Raji (cell line): Measurements from ENCODE around the gene MSL1.

Experiments used
- POLR2A ChIP-seq: IDR thresholded peaks from 2 replicates; pipeline ENCODE4 v1.6.1; 2011; ENCODE audit warnings: low read depth, low read length, control low read depth; ENCODE audit not compliant: insufficient read depth

The MSL1 gene

DNA sequence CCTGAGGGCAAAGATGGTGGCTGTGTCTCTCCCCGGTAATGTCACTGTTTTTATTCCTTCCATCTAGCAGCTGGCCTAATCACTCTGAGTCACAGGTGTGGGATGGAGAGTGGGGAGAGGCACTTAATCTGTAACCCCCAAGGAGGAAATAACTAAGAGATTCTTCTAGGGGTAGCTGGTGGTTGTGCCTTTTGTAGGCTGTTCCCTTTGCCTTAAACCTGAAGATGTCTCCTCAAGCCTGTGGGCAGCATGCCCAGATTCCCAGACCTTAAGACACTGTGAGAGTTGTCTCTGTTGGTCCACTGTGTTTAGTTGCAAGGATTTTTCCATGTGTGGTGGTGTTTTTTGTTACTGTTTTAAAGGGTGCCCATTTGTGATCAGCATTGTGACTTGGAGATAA is 50.0 kb downstream of the MSL1 start:
- no peak for TF ChIP-seq POLR2A

- TF ChIP-seq POLR2A = no peak
These were observed 51.5 kb downstream of the MSL1 start for GRCh38 chr17:40173091-40173777.

- TF ChIP-seq POLR2A = no peak
These were observed 52.0 kb downstream of the MSL1 start for GRCh38 chr17:40173778-40174135.

DNA sequence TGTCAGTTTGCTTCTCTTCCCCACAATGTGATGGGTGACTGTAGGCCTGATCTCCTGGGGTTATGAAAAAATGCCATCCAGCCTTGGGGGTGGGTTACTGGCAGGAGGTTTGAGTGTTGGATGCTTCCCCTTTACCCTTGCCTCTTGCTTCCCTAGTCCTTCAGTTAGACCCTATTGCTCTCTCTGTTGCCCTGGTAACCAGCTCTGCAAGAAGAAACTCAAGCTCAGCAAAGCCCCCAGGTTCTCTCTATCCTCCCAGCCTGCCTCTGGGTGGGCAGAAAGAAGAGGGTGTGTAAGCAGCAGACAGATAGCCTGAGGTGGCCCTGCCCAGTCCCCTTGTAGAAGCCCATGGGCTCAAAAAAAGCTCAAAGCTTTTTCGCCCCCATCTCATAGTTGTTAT is 52.7 kb downstream of the MSL1 start:
- no peak for TF ChIP-seq POLR2A

DNA sequence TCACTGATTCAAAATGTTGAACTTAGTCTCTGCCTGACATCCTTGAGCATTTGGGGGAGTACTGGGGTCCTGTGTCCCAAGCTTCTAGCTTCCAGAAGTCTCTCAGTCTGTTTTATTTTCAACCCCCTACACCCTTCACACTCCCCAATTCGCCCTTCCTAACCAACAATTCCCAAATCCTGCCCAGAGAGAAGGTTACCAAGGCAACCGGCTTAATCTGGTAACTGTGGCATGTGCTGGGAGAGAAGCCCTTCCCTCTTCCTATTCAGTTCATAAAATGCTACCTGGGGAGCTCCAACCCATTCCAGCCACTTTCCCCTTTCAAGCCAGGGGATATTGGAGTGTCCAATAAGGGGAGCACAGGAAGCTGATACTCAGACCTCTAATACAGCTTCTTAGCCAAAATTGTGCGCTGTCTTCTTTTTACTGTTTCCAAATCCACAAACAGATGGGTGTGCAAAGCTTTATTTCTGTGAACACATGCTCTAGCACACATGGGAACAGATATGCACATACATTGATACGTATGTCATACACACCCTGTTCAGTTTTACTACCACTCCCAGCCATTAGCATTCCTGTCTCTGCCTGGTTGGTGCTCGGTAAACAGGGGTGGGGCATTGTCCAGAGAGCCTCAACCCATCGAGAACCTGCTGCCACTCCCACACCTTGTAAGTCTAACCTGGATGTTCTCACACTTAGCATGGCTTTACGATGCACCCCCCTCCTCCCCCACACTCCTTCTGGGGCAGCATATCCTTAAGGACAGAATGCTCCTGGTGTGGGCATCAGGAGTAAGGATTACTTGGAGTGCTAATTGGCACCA is 54.4 kb downstream of the MSL1 start:
- TF ChIP-seq POLR2A = no peak

DNA sequence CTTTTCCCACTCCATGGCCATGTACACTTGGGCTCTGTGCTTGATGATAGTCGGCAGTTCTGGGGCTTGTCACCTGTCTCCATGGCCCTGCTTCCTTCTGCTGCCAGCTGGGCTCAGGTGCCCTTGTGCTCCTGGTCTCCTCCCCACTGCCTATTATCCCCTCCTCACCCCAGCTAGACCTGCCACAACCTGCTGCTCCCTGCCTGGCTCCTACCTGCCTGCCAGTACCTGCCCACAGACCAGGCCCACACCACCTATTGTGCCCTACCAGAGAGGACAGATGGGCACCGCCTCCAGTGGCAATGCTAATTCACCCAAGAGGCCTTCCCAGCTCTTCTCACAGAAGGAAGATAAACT is 55.0 kb downstream of the MSL1 start:
- no peak for TF ChIP-seq POLR2A

GRCh38 chr17:40177275-40177874 is 55.6 kb downstream of the MSL1 start, which contains the start of gene RAPGEFL1:
Gene RAPGEFL1, plus strand, starts transcription at chr17:40177470. Its CDS starts 392 bp downstream, at chr17:40177862.
- no peak for TF ChIP-seq POLR2A

- TF ChIP-seq POLR2A = no peak
These were observed 56.3 kb downstream of the MSL1 start for GRCh38 chr17:40178021-40178601.

- no peak for TF ChIP-seq POLR2A
These were observed 56.9 kb downstream of the MSL1 start for GRCh38 chr17:40178660-40179059.

DNA sequence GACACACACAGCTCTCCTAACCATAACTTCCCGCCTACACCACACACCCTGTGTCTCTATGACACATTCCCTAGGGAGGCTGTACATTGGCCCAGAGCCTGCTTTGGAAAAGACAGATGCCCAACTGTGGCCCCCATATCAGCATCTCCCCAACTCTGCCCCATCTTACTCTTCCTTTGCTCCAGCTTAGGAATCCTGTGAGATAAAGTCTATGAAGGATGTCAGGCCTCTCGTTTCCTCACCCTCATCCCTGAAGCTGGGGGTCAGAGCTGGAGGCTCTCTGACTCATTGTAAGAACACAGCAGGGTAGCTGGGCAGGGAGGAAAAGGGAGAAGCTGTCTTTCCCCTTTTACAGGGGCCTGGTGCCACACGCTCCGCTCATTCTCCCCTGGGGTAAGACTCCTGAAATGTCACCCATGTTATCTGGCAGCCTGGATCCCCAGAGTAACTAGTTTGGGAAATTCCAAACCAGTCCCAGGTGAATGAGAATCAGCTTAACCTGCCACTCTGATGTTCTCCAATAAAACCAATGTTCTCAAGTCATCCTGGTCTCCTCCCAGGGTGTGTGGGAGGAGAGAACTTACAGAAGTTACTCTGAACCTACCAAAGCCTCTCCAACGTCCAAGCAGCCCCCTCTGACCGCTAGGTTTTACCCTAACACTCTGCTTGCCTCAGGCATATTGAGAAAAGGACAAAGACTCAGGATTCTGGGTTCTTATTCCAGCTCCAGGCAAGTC is 58.3 kb downstream of the MSL1 start:
- no peak for TF ChIP-seq POLR2A

DNA sequence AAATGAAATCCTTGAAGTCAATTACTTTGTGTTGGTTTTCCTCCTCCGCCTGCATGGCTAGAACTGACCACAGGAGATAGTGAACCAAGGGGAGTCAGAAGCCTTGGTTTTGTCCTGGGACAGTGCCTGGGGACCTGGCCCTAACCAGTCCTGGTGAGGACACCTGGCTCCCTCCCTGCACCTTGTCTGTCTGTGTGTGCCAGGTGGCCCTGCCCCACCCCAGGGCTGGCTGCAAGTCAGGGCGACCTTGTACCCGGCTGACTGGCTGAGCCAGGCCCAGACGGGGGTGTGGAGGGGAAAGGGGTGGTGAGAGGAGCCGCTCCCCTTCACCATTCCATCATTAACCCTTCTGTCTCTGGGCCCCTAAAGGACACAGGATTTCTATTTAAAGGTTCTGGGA is 58.9 kb downstream of the MSL1 start:
- TF ChIP-seq POLR2A = no peak

- no peak for TF ChIP-seq POLR2A
These were observed 59.4 kb downstream of the MSL1 start for GRCh38 chr17:40181205-40181604.

GRCh38 chr17:40182606-40183005 is 60.8 kb downstream of the MSL1 start:
- TF ChIP-seq POLR2A = no peak
